CD4-positive, alpha-beta T cell (primary cell): ENCODE data around the gene R3HDM2. TPM values are rescaled to one million over a fixed set of nuclear protein-coding genes. Genes with fewer than 3 reads are reported as not detected.

Source experiments
- ATAC-seq: fragments of 200-7000 bp; cut with Tn5 transposase; one replicate; pipeline ENCODE4 v1.10.0; 2022; ENCODE audit warnings: mild to moderate bottlenecking; ENCODE audit not compliant: poor library complexity
- CTCF ChIA-PET: fragments of 350-600 bp; sonication (Branson Sonifier 250); formaldehyde crosslinking; loops from one replicate; lab custom pipeline; 2021; ENCODE audit warnings: antibody characterized with exemption, inconsistent platforms; lab: Charles Lee
- POLR2A ChIA-PET: fragments of 350-600 bp; sonication (Branson Sonifier 250); formaldehyde crosslinking; loops from one replicate; lab custom pipeline; 2021; ENCODE audit warnings: antibody characterized with exemption, inconsistent platforms; lab: Charles Lee
- DNase-seq, 14 experiments: peaks; one replicate each; pipeline ENCODE4 v3.0.0-alpha.2; 2013 to 2020; ENCODE audit warnings: mixed read lengths in 2 of 14
- H3K27ac ChIP-seq, 2 donors: one replicate each; pipeline versions ENCODE4 v1.5.1 to v1.7.0; 2013; ENCODE audit warnings: low read length in 2 of 2, low read depth in 1 of 2, mild to moderate bottlenecking in 1 of 2
- H3K27me3 ChIP-seq, 2 experiments: 1 replicate in 1 of 2; 2 replicates in 1 of 2; pipeline versions ENCODE4 v1.6.1 to v1.7.0; 2013; ENCODE audit warnings: low read length in 2 of 2, control low read depth in 1 of 2, mild to moderate bottlenecking in 1 of 2, moderate library complexity in 1 of 2; ENCODE audit not compliant: insufficient read depth in 2 of 2, control insufficient read depth in 1 of 2
- H3K36me3 ChIP-seq: one replicate; pipeline ENCODE4 v1.6.1; 2013; ENCODE audit warnings: low read length, control low read depth; ENCODE audit not compliant: insufficient read depth
- H3K4me1 ChIP-seq: one replicate; pipeline ENCODE4 v1.6.1; 2013; ENCODE audit warnings: low read length, control low read depth; ENCODE audit not compliant: insufficient read depth
- H3K4me3 ChIP-seq: one replicate; pipeline ENCODE4 v1.5.1; 2013; ENCODE audit warnings: mild to moderate bottlenecking, low read length, moderate library complexity
- H3K9me3 ChIP-seq, 2 experiments: 1 replicate in 1 of 2; 2 replicates in 1 of 2; pipeline versions ENCODE4 v1.6.1 to v1.7.0; 2013; ENCODE audit warnings: low read length in 2 of 2, mild to moderate bottlenecking in 2 of 2, control low read depth in 1 of 2, moderate library complexity in 1 of 2; ENCODE audit not compliant: control insufficient read depth in 1 of 2, insufficient read depth in 1 of 2
- H3K27ac Mint-ChIP-seq: one replicate; pipeline ENCODE4 v1.8.0; 2020; ENCODE audit warnings: mixed read lengths
- H3K27me3 Mint-ChIP-seq: one replicate; pipeline ENCODE4 v1.8.0; 2021; ENCODE audit warnings: mixed read lengths
- H3K36me3 Mint-ChIP-seq: one replicate; pipeline ENCODE4 v1.8.0; 2021; ENCODE audit warnings: low read depth, mixed read lengths
- H3K4me1 Mint-ChIP-seq: one replicate; pipeline ENCODE4 v1.8.0; 2021; ENCODE audit warnings: low read depth, mixed read lengths
- H3K4me3 Mint-ChIP-seq: one replicate; pipeline ENCODE4 v1.8.0; 2020; ENCODE audit warnings: mild to moderate bottlenecking, mixed read lengths
- H3K9me3 Mint-ChIP-seq: one replicate; pipeline ENCODE4 v1.8.0; 2020; ENCODE audit warnings: mixed read lengths
- CTCF ChIP-seq: fragments of 200-600 bp; IDR thresholded peaks from one replicate; pipeline ENCODE4 v1.8.0; 2022; ENCODE audit warnings: antibody characterized with exemption, mild to moderate bottlenecking
- intact Hi-C, 2 experiments: fragments of 100-400 bp; cut with DNase I in 1 of 2; cut with micrococcal nuclease in 1 of 2; formaldehyde crosslinking; loops; one replicate each; pipeline versions ENCODE4 v1.15.1 to v1.9.0; 2023 to 2025; cut with DNase I, micrococcal nuclease
- total RNA-seq, 174 experiments: library from RNA in 2 of 174; stranded (reverse) in 2 of 174; gene quantifications; one replicate each; pipeline ENCODE4 v1.2.3 and lab custom pipeline; 2021 to 2026

Gene R3HDM2
- total RNA-seq, 2 experiments from 2014 or later = 106 to 115 TPM

- Histone ChIP-seq H3K4me1 (peaks cover 60% of the 10 kb centered on the region), H3K27me3 (peaks cover 88 to 93% of the 10 kb centered on the region in 2 experiments), H3K27ac (no peak overlapping the region), H3K36me3 (no peaks in the 10 kb centered on the region), H3K4me3 (no peak overlapping the region), H3K9me3 (peaks cover 0 to 40% of the 10 kb centered on the region in 2 experiments)
- Mint-ChIP-seq H3K4me1 (peaks cover 69% of the 10 kb centered on the region), H3K27me3 (peaks cover 90% of the 10 kb centered on the region), H3K9me3 (no peaks in the 10 kb centered on the region), H3K4me3 (peak overlapping the region; percentile 23), H3K36me3 (no peaks in the 10 kb centered on the region), H3K27ac (no peak overlapping the region)
- intact Hi-C loops = no loop called here
- no peak for TF ChIP-seq CTCF
- ChIA-PET POLR2A (interaction anchor here (0.8 to 1.9 kb wide), 3 partner anchors 10 to 23 kb away, joined by 3 to 6 read pairs (median 5); partner anchors contain the start of gene SHMT2), CTCF (interaction anchor here (7.9 kb wide), 1 partner anchor 23 kb away, joined by 225 read pairs; a partner anchor contains a TSS)
- DNase-seq (no peak), ATAC-seq (no peak)
Observed at GRCh38 chr12:57219205-57219992, 211.4 kb downstream of the R3HDM2 start.

GRCh38 chr12:57218030-57218853, 212.6 kb downstream of the R3HDM2 start:
- TF ChIP-seq CTCF = no peak
- Mint-ChIP-seq H3K4me1 (peaks cover 78% of the 10 kb centered on the region), H3K27me3 (peaks cover 90% of the 10 kb centered on the region), H3K36me3 (no peaks in the 10 kb centered on the region), H3K27ac (no peak overlapping the region), H3K4me3 (peak overlapping the region; percentile 43), H3K9me3 (no peaks in the 10 kb centered on the region)
- H3K4me1 ChIP-seq = peaks cover 68% of the 10 kb centered on the region
- H3K27me3 ChIP-seq = peaks cover 84 to 93% of the 10 kb centered on the region in 2 experiments
- peaks cover 0 to 30% of the 10 kb centered on the region in 2 experiments for H3K9me3 ChIP-seq
- ChIA-PET CTCF (interaction anchor here (7.9 kb wide), 1 partner anchor 24 kb away, joined by 225 read pairs; a partner anchor contains a TSS), POLR2A (interaction anchor here (0.8 to 1.9 kb wide), 2 partner anchors 11 to 20 kb away, joined by 5 to 6 read pairs; partner anchors contain the start of gene SHMT2)
- intact Hi-C loops = no loop called here
- DNase-seq = no peak
- H3K27ac ChIP-seq = no peak overlapping the region
- no peak overlapping the region for H3K4me3 ChIP-seq
- H3K36me3 ChIP-seq = no peaks in the 10 kb centered on the region
- ATAC-seq = no peak
